Uterus (tissue), 2 donors: ENCODE results near the gene CPNE4.

ENCODE experiments used
- POLR2A ChIP-seq, 2 donors: fragments of 450-650 bp; IDR thresholded peaks; one replicate each; pipeline ENCODE4 v1.6.1; 2016; ENCODE audit warnings: antibody characterized with exemption in 2 of 2, mild to moderate bottlenecking in 1 of 2, moderate library complexity in 1 of 2
- TF ChIP-seq, protein P1 (sequence below), 4 experiments: fragments of 200-600 bp in 2 of 4; fragments of 450-650 bp in 2 of 4; sonication (generic) in 2 of 4; IDR thresholded peaks; one replicate each; pipeline ENCODE4 v1.5.1; 2016 to 2019; ENCODE audit warnings: antibody characterized with exemption in 4 of 4, mild to moderate bottlenecking in 2 of 4, moderate library complexity in 1 of 4

DNA sequence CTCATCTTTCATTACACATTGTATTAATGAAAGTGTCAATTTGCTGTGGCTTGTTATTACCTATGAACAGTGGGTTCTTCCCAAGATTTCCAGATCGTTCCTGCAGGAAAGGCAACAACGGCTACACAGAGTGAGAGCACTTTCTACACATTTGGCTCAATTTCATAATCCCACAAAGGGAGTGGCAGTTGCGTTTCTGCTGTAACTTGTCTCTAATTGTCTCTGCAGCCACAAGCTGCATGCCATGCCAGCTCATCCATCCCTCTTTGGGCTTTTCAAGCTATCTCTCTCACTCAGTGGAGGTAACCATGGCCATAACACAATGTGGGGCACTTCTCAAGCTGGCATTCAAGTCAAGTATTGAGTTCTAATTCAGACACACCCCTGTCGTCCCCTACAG, 27.7 kb upstream of the CPNE4 start:
- TF ChIP-seq, protein P1, sequence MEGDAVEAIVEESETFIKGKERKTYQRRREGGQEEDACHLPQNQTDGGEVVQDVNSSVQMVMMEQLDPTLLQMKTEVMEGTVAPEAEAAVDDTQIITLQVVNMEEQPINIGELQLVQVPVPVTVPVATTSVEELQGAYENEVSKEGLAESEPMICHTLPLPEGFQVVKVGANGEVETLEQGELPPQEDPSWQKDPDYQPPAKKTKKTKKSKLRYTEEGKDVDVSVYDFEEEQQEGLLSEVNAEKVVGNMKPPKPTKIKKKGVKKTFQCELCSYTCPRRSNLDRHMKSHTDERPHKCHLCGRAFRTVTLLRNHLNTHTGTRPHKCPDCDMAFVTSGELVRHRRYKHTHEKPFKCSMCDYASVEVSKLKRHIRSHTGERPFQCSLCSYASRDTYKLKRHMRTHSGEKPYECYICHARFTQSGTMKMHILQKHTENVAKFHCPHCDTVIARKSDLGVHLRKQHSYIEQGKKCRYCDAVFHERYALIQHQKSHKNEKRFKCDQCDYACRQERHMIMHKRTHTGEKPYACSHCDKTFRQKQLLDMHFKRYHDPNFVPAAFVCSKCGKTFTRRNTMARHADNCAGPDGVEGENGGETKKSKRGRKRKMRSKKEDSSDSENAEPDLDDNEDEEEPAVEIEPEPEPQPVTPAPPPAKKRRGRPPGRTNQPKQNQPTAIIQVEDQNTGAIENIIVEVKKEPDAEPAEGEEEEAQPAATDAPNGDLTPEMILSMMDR (IDR thresholded peaks at IDR 0.05) = no peak
- TF ChIP-seq POLR2A (IDR thresholded peaks at IDR 0.05) = no peak
